Subcutaneous abdominal adipose tissue (tissue), 5 donors: ENCODE data around the gene ISOC2.
A peak's percentile ranks its signal among the peaks of the same experiment; 100 is the strongest.

ENCODE experiments used
- H3K27ac ChIP-seq: one replicate; pipeline ENCODE4 v1.7.0; 2013; ENCODE audit warnings: low read depth, mild to moderate bottlenecking, inconsistent platforms, low read length, moderate library complexity
- H3K27me3 ChIP-seq, 5 donors: one replicate each; pipeline ENCODE4 v1.7.0; 2013; ENCODE audit warnings: low read length in 5 of 5, inconsistent platforms in 1 of 5; ENCODE audit not compliant: control insufficient read depth in 5 of 5, insufficient read depth in 4 of 5
- H3K36me3 ChIP-seq, 5 donors: one replicate each; pipeline ENCODE4 v1.7.0; 2013; ENCODE audit warnings: low read length in 5 of 5; ENCODE audit not compliant: control insufficient read depth in 5 of 5, insufficient read depth in 5 of 5
- H3K4me1 ChIP-seq, 5 donors: one replicate each; pipeline ENCODE4 v1.7.0; 2013; ENCODE audit warnings: low read length in 5 of 5, mild to moderate bottlenecking in 3 of 5, moderate library complexity in 1 of 5; ENCODE audit not compliant: control insufficient read depth in 5 of 5, insufficient read depth in 5 of 5
- H3K4me3 ChIP-seq, 5 donors: one replicate each; pipeline ENCODE4 v1.7.0; 2013; ENCODE audit warnings: low read length in 5 of 5, low read depth in 1 of 5
- H3K9ac ChIP-seq, 5 donors: one replicate each; pipeline ENCODE4 v1.7.0; 2013; ENCODE audit warnings: low read length in 5 of 5, mild to moderate bottlenecking in 4 of 5, moderate library complexity in 3 of 5
- H3K9me3 ChIP-seq, 5 donors: one replicate each; pipeline ENCODE4 v1.7.0; 2013; ENCODE audit warnings: low read length in 5 of 5; ENCODE audit not compliant: control insufficient read depth in 5 of 5
- donor health status: healthy.
- donor health status: healthy.
- donor health status: healthy.
- donor health status: healthy.
- donor health status: healthy.

Gene ISOC2, protein sequence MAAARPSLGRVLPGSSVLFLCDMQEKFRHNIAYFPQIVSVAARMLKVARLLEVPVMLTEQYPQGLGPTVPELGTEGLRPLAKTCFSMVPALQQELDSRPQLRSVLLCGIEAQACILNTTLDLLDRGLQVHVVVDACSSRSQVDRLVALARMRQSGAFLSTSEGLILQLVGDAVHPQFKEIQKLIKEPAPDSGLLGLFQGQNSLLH

DNA sequence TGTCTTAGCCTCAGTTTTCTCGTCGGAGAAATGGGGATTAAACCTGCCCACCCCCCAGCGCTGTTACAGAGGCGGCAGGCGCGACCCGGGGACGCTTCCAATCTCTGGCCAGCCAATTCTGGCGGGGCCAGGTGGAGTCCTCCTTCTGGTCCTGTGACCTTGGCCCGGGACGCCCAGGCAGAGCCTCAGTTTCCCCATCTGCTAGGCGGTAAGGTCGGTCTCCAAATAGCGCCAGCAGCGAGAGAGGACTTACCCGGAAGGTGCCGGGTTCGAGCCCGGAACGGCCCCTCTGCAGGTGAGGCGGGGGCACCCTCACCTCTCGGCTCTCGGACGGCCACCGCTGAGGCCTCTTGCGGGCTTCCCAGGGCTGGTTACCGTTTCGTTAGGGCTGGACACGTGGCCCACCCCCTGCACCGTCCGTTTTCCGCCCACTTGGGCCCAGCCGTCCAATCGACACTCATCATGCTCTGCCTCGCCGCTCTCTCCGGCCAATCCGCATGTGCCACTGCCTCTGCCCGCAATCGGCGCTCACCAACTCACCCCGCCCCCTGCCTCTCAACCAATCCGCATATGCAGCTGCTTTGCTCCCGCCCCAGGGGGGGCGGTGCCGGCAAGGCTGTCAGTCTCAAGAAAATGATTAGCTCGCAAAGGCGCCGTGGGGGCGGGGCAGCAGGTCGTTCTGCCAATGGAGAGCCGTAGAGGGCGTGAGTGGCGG is at the start of gene ISOC2:
ISOC2 (minus strand) TSS at position 384 of the 715 bp plus-strand sequence. CDS start 5,156 bp downstream, outside the sequence.
- Histone ChIP-seq H3K27me3 (no peaks in the 10 kb centered on the region), H3K4me3 (peak within 1 kb of the TSS; percentile 78 to 96 (median 89)), H3K36me3 (peaks cover 0 to 2% (median under 1%) of the 10 kb centered on the region in 5 donors), H3K9me3 (no peaks in the 10 kb centered on the region), H3K27ac (peak within 1 kb of the TSS; percentile 90), H3K4me1 (peaks cover 3 to 29% (median 27%) of the 10 kb centered on the region in 5 donors), H3K9ac (peak within 1 kb of the TSS; percentile 56 to 89 (median 85))

- Histone ChIP-seq H3K9ac (no peak overlapping the region), H3K27me3 (peaks cover 0 to 5% (median 3%) of the 10 kb centered on the region in 5 donors), H3K27ac (no peak overlapping the region), H3K36me3 (peaks cover 0 to 5% (median 0%) of the 10 kb centered on the region in 5 donors), H3K4me3 (no peak overlapping the region), H3K4me1 (peaks cover 0 to 11% (median 10%) of the 10 kb centered on the region in 5 donors), H3K9me3 (no peaks in the 10 kb centered on the region)
Observed at GRCh38 chr19:55508120-55508519, 46.7 kb upstream of the ISOC2 start.

GRCh38 chr19:55504981-55505380 is 43.5 kb upstream of the ISOC2 start:
- Histone ChIP-seq H3K9ac (no peak overlapping the region), H3K4me1 (peaks cover 0 to 11% (median 10%) of the 10 kb centered on the region in 5 donors), H3K36me3 (peaks cover 0 to 18% (median 9%) of the 10 kb centered on the region in 5 donors), H3K27me3 (peaks cover 0 to 3% (median 3%) of the 10 kb centered on the region in 5 donors), H3K27ac (no peak overlapping the region), H3K4me3 (no peak overlapping the region), H3K9me3 (no peaks in the 10 kb centered on the region)

DNA sequence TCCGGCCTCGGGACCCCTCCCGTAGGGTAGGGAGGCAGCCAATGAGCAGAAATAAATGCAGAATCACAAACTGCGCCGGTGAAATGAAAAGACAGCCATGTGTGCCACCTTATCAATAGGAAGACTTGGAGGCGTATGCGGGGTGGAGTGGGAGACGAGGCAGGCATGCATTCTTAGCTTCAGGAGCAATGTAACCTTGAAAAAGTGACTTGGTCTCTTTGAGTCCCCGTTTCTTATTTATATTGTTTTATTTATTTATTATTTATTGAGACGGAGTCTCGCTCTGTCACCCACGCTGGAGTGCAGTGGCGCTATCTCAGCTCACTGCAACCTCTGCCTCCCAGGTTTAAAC is 42.8 kb upstream of the ISOC2 start:
- Histone ChIP-seq H3K4me1 (peaks cover 0 to 11% (median 10%) of the 10 kb centered on the region in 5 donors), H3K4me3 (peak overlapping the region in 3 of 5 donors; percentile 52 to 71 (median 60)), H3K27ac (no peak overlapping the region), H3K9ac (no peak overlapping the region), H3K27me3 (peaks cover 0 to 3% (median 3%) of the 10 kb centered on the region in 5 donors), H3K9me3 (no peaks in the 10 kb centered on the region), H3K36me3 (peaks cover 0 to 21% (median 9%) of the 10 kb centered on the region in 5 donors)

GRCh38 chr19:55503502-55504251 is 42.2 kb upstream of the ISOC2 start:
- Histone ChIP-seq H3K9ac (no peak overlapping the region), H3K36me3 (peaks cover 0 to 27% (median 9%) of the 10 kb centered on the region in 5 donors), H3K4me1 (peaks cover 0 to 11% (median 10%) of the 10 kb centered on the region in 5 donors), H3K4me3 (peak overlapping the region; percentile 52 to 71 (median 59)), H3K27ac (no peak overlapping the region), H3K9me3 (no peaks in the 10 kb centered on the region), H3K27me3 (peaks cover 0 to 3% (median 0%) of the 10 kb centered on the region in 5 donors)

DNA sequence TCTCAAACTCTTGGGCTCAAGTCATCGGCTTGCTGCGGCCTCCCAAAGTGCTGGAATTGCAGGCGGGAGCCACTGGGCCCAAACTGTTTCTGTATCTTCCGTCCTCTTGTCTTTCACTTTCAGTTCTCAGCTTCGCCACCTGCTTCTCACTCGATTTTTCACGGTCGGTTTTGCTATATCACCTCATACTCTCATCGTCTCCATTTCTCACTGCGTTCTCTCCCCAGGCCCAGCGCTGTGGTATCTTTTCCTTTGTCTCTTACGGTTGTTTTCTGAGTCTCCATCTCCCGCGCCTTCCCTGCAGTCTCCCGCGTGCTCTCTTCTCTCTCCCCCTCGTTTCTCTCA is 41.7 kb upstream of the ISOC2 start:
- Histone ChIP-seq H3K9ac (no peak overlapping the region), H3K4me3 (peak overlapping the region in 1 of 5 donors; percentile 71), H3K9me3 (no peaks in the 10 kb centered on the region), H3K27ac (no peak overlapping the region), H3K27me3 (peaks cover 0 to 3% (median 0%) of the 10 kb centered on the region in 5 donors), H3K36me3 (peaks cover 0 to 28% (median 9%) of the 10 kb centered on the region in 5 donors), H3K4me1 (peaks cover 0 to 11% (median 10%) of the 10 kb centered on the region in 5 donors)

- no peaks in the 10 kb centered on the region for H3K9me3 ChIP-seq
- no peak overlapping the region for H3K27ac ChIP-seq
- peaks cover 0 to 32% (median 9%) of the 10 kb centered on the region in 5 donors for H3K36me3 ChIP-seq
- peaks cover 0 to 3% (median 0%) of the 10 kb centered on the region in 5 donors for H3K27me3 ChIP-seq
- H3K9ac ChIP-seq, result no peak overlapping the region
- H3K4me3 ChIP-seq, result no peak overlapping the region
- peaks cover 0 to 11% (median 10%) of the 10 kb centered on the region in 5 donors for H3K4me1 ChIP-seq
Observed at GRCh38 chr19:55502197-55502952, 40.9 kb upstream of the ISOC2 start.

DNA sequence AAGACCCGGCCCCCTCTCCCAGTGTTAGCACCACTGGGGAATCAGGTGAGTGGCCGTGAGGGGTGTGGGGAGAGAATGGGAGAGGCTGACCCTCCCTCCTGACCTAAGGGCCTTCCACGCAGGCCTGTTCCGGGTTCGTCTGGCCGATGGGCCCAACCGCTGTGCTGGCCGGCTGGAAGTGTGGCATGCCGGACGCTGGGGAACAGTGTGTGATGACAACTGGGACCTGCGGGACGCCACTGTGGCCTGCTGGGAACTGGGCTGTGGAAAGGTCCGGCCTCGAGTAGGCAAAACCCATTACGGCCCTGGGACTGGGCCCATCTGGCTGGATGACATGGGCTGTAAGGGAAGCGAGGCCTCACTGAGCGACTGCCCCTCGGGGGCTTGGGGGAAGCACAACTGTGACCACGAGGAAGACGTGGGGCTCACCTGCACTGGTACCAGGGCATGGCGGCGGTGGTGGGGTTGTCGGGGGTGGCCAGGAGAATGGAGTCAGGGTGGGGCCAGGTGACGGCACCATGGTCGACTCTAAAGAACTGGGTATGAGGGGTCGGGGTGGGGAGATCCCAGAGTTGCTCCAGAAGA is 39.0 kb upstream of the ISOC2 start:
- H3K9ac ChIP-seq, result no peak overlapping the region
- H3K4me1 ChIP-seq, result peaks cover 0 to 11% (median 10%) of the 10 kb centered on the region in 5 donors
- no peak overlapping the region for H3K27ac ChIP-seq
- no peak overlapping the region for H3K4me3 ChIP-seq
- peaks cover 0 to 32% (median 9%) of the 10 kb centered on the region in 5 donors for H3K36me3 ChIP-seq
- no peaks in the 10 kb centered on the region for H3K9me3 ChIP-seq
- peaks cover 0 to 5% (median 0%) of the 10 kb centered on the region in 5 donors for H3K27me3 ChIP-seq

DNA sequence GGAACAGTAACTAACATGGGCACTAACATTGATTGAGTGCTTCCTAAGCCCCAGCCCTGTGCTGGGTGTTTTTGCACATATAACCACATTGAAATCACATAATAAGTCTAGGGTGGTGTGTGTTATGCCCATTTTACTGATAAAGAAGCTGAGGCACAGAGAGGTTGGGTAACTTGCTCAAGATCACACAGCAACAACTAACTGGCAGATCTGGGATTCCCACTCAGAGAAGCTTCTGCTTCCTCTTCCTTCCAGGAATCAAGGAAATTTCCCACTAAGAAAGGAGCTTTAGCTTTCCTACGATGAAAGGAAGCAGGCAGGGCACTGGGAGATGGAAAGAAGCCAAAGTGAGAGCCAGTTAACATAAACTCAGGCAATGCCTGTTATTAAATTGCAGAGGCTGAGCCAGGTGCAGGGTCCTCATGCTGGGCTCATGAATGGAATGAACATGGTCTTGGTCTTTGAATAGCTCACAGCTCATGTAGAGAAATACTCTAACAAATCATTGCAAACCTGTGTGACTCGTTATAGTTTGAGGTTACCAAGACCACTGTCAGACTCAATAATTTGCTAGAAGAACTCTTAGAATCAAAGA is 36.9 kb upstream of the ISOC2 start:
- Histone ChIP-seq H3K9ac (no peak overlapping the region), H3K27me3 (peaks cover 7 to 16% (median 13%) of the 10 kb centered on the region in 5 donors), H3K4me3 (no peak overlapping the region), H3K27ac (no peak overlapping the region), H3K4me1 (peaks cover 0 to 16% (median 14%) of the 10 kb centered on the region in 5 donors), H3K9me3 (no peaks in the 10 kb centered on the region), H3K36me3 (peaks cover 0 to 32% (median 9%) of the 10 kb centered on the region in 5 donors)
